ENCODE results near the gene CWF19L2. TPM values are rescaled to one million over a fixed set of nuclear protein-coding genes. Genes with fewer than 3 reads are reported as not detected.

The CWF19L2 gene
- total RNA-seq, 3 donors from 2014 or later: 28.2 to 39.8 (median 29.8) TPM

- DNase-seq (ENCODE audit: low spot score in 2 of 2): no peak
- Histone ChIP-seq H3K27ac (no peak overlapping the region), H3K4me3 (no peak overlapping the region), H3K27me3 (no peaks in the 10 kb centered on the region), H3K36me3 (peaks cover 4% of the 10 kb centered on the region), H3K9me3 (peaks cover 0 to 11% of the 10 kb centered on the region in 2 donors), H3K4me1 (no peaks in the 10 kb centered on the region)
- intact Hi-C loops (cut with DNase I; ENCODE audit: low total_unique reads): no loop called here
- TF ChIP-seq CTCF (IDR thresholded peaks at IDR 0.05) (no peak), POLR2AphosphoS5 (IDR thresholded peaks at IDR 0.05) (no peak), POLR2A (IDR thresholded peaks at IDR 0.05) (no peak)
These were observed 141.2 kb downstream of the CWF19L2 start for GRCh38 chr11:107316426-107316825.

GRCh38 chr11:107307991-107308390, 149.6 kb downstream of the CWF19L2 start:
- no peak for DNase-seq (ENCODE audit: low spot score in 2 of 2)
- no peaks in the 10 kb centered on the region for H3K36me3 ChIP-seq
- H3K9me3 ChIP-seq: no peaks in the 10 kb centered on the region
- no peak overlapping the region for H3K4me3 ChIP-seq
- no peaks in the 10 kb centered on the region for H3K27me3 ChIP-seq
- no peak overlapping the region for H3K27ac ChIP-seq
- no peaks in the 10 kb centered on the region for H3K4me1 ChIP-seq
- intact Hi-C loops (cut with DNase I; ENCODE audit: low total_unique reads): no loop called here
- TF ChIP-seq POLR2AphosphoS5 (IDR thresholded peaks at IDR 0.05) (no peak), POLR2A (IDR thresholded peaks at IDR 0.05) (no peak), CTCF (IDR thresholded peaks at IDR 0.05) (no peak)

GRCh38 chr11:107301878-107302277, 155.7 kb downstream of the CWF19L2 start:
- TF ChIP-seq CTCF (IDR thresholded peaks at IDR 0.05): no peak
- no peak for TF ChIP-seq POLR2AphosphoS5 (IDR thresholded peaks at IDR 0.05)
- no peak for TF ChIP-seq POLR2A (IDR thresholded peaks at IDR 0.05)
- DNase-seq (ENCODE audit: low spot score in 2 of 2): no peak
- no peak overlapping the region for H3K27ac ChIP-seq
- H3K9me3 ChIP-seq: no peaks in the 10 kb centered on the region
- intact Hi-C loops (cut with DNase I; ENCODE audit: low total_unique reads): no loop called here
- no peaks in the 10 kb centered on the region for H3K4me1 ChIP-seq
- no peaks in the 10 kb centered on the region for H3K36me3 ChIP-seq
- no peaks in the 10 kb centered on the region for H3K27me3 ChIP-seq
- no peak overlapping the region for H3K4me3 ChIP-seq

GRCh38 chr11:107293677-107294344, 163.8 kb downstream of the CWF19L2 start:
- Histone ChIP-seq H3K36me3 (no peaks in the 10 kb centered on the region), H3K27ac (no peak overlapping the region), H3K9me3 (peaks cover 5 to 6% of the 10 kb centered on the region in 2 donors), H3K4me3 (no peak overlapping the region), H3K27me3 (no peaks in the 10 kb centered on the region), H3K4me1 (no peaks in the 10 kb centered on the region)
- no peak for DNase-seq (ENCODE audit: low spot score in 2 of 2)
- TF ChIP-seq POLR2AphosphoS5 (IDR thresholded peaks at IDR 0.05): no peak
- no peak for TF ChIP-seq POLR2A (IDR thresholded peaks at IDR 0.05)
- TF ChIP-seq CTCF (IDR thresholded peaks at IDR 0.05): no peak
- intact Hi-C loops (cut with DNase I; ENCODE audit: low total_unique reads): no loop called here

GRCh38 chr11:107282195-107282594, 175.4 kb downstream of the CWF19L2 start:
- H3K27ac ChIP-seq: no peak overlapping the region
- no peak for TF ChIP-seq POLR2AphosphoS5 (IDR thresholded peaks at IDR 0.05)
- TF ChIP-seq CTCF (IDR thresholded peaks at IDR 0.05): no peak
- no peak for TF ChIP-seq POLR2A (IDR thresholded peaks at IDR 0.05)
- H3K4me1 ChIP-seq: no peaks in the 10 kb centered on the region
- H3K4me3 ChIP-seq: no peak overlapping the region
- no peaks in the 10 kb centered on the region for H3K36me3 ChIP-seq
- intact Hi-C loops (cut with DNase I; ENCODE audit: low total_unique reads): no loop called here
- no peaks in the 10 kb centered on the region for H3K27me3 ChIP-seq
- no peak for DNase-seq (ENCODE audit: low spot score in 2 of 2)
- H3K9me3 ChIP-seq: peaks cover 0 to 8% of the 10 kb centered on the region in 2 donors

Other genes starting within 250 kb of the CWF19L2 start
- gene ALKBH8, start 107.9 kb upstream of the CWF19L2 start, total RNA-seq: 10 to 100 TPM in 1 of 3 donors, 1 to 10 TPM in 2; 6.2 to 11.4 (median 8.2) TPM
- gene ELMOD1, start 133.3 kb upstream of the CWF19L2 start, total RNA-seq: not detected

Data from breast epithelium (tissue), 4 donors.